Gastrocnemius medialis (tissue), 4 donors: ENCODE data around the gene ST6GAL2.

Experiments
- CTCF ChIP-seq, 5 experiments: fragments of 450-650 bp in 3 of 5; fragments of 200-600 bp in 2 of 5; sonication (generic) in 2 of 5; IDR thresholded peaks in 4 of 5; conservative IDR thresholded peaks in 1 of 5; 1 replicate in 4 of 5; 2 replicates in 1 of 5; pipeline ENCODE4 v1.5.1; 2016 to 2019; ENCODE audit warnings: antibody characterized with exemption in 5 of 5, mild to moderate bottlenecking in 3 of 5, moderate library complexity in 3 of 5
- POLR2A ChIP-seq, 2 donors: fragments of 450-650 bp; IDR thresholded peaks; one replicate each; pipeline ENCODE4 v1.6.1; 2017; ENCODE audit warnings: antibody characterized with exemption in 2 of 2, mild to moderate bottlenecking in 2 of 2, moderate library complexity in 2 of 2

- TF ChIP-seq CTCF (IDR thresholded peaks at IDR 0.05 in 4 of 5, conservative IDR thresholded peaks at IDR 0.05 in 1 of 5) (no peak), POLR2A (IDR thresholded peaks at IDR 0.05) (no peak)
Measured at GRCh38 chr2:106867196-106867953, 18.6 kb downstream of the ST6GAL2 start.
